Measurements from ENCODE around the gene RAD51AP1. TPM values are rescaled to one million over a fixed set of nuclear protein-coding genes. Genes with fewer than 3 reads are reported as not detected.

The RAD51AP1 gene
- total RNA-seq, 2 donors from 2014 or later: 58.3 to 77.8 TPM

DNA sequence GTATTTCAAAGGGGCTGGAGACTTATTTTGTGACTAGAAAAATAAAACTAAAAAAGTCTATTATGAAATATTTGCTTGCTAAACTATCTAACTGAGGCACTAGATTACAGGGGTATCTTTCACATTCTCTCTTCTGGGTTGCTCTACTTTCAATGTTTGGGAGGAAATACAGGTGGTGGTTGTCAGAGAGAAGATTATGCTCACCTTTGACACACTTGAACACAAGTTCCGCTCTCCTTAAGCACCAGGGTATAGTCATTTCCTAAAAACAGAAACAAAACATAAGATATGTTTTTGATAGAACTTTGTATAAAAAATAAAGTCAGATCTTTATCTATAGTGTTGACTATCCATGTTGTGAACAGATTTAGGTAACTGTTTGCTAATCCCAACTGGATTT, 47.7 kb upstream of the RAD51AP1 start:
- Mint-ChIP-seq H3K4me3 (no peak overlapping the region), H3K27me3 (ENCODE audit: insufficient read depth) (no peaks in the 10 kb centered on the region), H3K9me3 (no peaks in the 10 kb centered on the region), H3K27ac (no peak overlapping the region), H3K36me3 (ENCODE audit: low read depth) (peaks cover 16% of the 10 kb centered on the region), H3K4me1 (peaks cover 9% of the 10 kb centered on the region)
- peaks cover 32% of the 10 kb centered on the region for H3K36me3 ChIP-seq (ENCODE audit: control insufficient read depth, insufficient read depth, low read length)
- no peaks in the 10 kb centered on the region for H3K9me3 ChIP-seq (ENCODE audit: control insufficient read depth, low read length)
- H3K4me1 ChIP-seq (ENCODE audit: control insufficient read depth, insufficient read depth, low read length): no peaks in the 10 kb centered on the region
- WGBS, 2 experiments (ENCODE audit: insufficient coverage in 1 of 2, insufficient read length in 1 of 2): no CpG with 5 or more reads among the region's 1 CpG
- H3K9ac ChIP-seq (ENCODE audit: extremely low read depth, low read length, poor library complexity, severe bottlenecking): no peak overlapping the region
- no peak overlapping the region for H3K27ac ChIP-seq (ENCODE audit: low read depth, low read length)
- H3K4me3 ChIP-seq (ENCODE audit: low read length): no peak overlapping the region
- H3K27me3 ChIP-seq (ENCODE audit: control insufficient read depth, insufficient read depth, low read length, poor library complexity, severe bottlenecking): no peaks in the 10 kb centered on the region
- TF ChIP-seq, protein P1, sequence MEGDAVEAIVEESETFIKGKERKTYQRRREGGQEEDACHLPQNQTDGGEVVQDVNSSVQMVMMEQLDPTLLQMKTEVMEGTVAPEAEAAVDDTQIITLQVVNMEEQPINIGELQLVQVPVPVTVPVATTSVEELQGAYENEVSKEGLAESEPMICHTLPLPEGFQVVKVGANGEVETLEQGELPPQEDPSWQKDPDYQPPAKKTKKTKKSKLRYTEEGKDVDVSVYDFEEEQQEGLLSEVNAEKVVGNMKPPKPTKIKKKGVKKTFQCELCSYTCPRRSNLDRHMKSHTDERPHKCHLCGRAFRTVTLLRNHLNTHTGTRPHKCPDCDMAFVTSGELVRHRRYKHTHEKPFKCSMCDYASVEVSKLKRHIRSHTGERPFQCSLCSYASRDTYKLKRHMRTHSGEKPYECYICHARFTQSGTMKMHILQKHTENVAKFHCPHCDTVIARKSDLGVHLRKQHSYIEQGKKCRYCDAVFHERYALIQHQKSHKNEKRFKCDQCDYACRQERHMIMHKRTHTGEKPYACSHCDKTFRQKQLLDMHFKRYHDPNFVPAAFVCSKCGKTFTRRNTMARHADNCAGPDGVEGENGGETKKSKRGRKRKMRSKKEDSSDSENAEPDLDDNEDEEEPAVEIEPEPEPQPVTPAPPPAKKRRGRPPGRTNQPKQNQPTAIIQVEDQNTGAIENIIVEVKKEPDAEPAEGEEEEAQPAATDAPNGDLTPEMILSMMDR (conservative IDR thresholded peaks at IDR 0.05): no peak
- no peak for DNase-seq

DNA sequence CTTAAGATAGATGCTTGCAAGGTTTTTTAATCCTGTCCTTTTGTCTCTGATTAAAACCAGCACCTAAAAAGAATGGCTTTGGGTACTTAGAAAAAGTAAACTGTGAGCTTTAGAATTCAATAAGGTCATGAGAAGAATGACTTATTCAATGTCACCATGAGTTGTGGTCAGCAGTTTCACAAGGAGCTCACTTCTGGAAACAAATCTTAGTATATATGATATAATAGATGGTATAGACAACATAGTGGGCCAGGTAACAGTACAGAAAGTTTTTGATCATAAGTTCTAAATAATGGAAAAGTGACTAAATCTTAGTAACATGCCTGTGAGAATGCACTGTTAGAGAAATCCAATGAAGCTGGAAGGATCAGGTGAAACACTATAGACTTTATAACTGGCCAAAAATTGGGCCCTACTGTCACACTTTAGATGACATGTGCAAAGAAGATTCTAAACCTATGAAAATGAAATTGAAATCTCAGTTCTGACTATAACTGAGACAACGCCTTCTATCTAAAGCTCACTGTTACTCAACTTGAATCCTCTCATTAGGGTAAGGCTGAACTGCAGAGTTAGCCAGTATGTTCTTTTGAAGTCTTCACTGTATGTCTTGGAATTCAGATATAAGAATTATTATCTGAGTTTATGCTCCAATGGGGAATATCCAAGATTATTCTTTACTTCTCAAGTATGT, 42.4 kb upstream of the RAD51AP1 start:
- Histone ChIP-seq H3K9ac (ENCODE audit: extremely low read depth, low read length, poor library complexity, severe bottlenecking) (no peak overlapping the region), H3K4me3 (ENCODE audit: low read length) (no peak overlapping the region), H3K27ac (ENCODE audit: low read depth, low read length) (no peak overlapping the region), H3K27me3 (ENCODE audit: control insufficient read depth, insufficient read depth, low read length, poor library complexity, severe bottlenecking) (no peaks in the 10 kb centered on the region), H3K36me3 (ENCODE audit: control insufficient read depth, insufficient read depth, low read length) (peaks cover 47% of the 10 kb centered on the region), H3K9me3 (ENCODE audit: control insufficient read depth, low read length) (peaks cover 12% of the 10 kb centered on the region), H3K4me1 (ENCODE audit: control insufficient read depth, insufficient read depth, low read length) (no peaks in the 10 kb centered on the region)
- Mint-ChIP-seq H3K4me1 (no peaks in the 10 kb centered on the region), H3K27ac (no peak overlapping the region), H3K36me3 (ENCODE audit: low read depth) (peaks cover 54% of the 10 kb centered on the region), H3K27me3 (ENCODE audit: insufficient read depth) (no peaks in the 10 kb centered on the region), H3K4me3 (no peak overlapping the region), H3K9me3 (peaks cover 12% of the 10 kb centered on the region)
- WGBS, 2 experiments (ENCODE audit: insufficient coverage in 1 of 2, insufficient read length in 1 of 2): 96 to 100% methylated on average over 1 of the region's 1 CpG
- TF ChIP-seq, protein P1 (conservative IDR thresholded peaks at IDR 0.05): no peak
- DNase-seq: no peak

DNA sequence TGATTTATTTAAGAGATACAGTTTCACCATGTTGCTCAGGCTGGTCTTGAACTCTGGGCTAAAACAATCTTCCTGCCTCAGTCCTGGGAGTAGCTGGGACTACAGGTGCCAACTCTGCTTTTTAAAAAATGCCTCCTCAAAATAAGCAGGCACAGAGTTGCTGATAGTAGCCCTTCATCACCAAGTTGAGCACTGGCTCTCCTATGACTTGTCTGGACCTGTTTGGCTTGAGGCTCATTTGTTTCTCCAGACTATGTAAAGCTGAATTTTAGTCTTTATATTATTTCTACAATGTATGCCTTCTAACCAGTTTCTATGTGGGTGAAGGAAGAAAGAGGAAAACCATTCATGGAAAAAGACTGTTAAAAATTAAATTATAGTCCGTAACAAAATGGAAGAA, 39.5 kb upstream of the RAD51AP1 start:
- H3K9me3 ChIP-seq (ENCODE audit: control insufficient read depth, low read length): peaks cover 12% of the 10 kb centered on the region
- no peaks in the 10 kb centered on the region for H3K4me1 ChIP-seq (ENCODE audit: control insufficient read depth, insufficient read depth, low read length)
- no peak overlapping the region for H3K4me3 ChIP-seq (ENCODE audit: low read length)
- H3K27ac Mint-ChIP-seq: no peak overlapping the region
- H3K4me1 Mint-ChIP-seq: no peaks in the 10 kb centered on the region
- H3K27me3 Mint-ChIP-seq (ENCODE audit: insufficient read depth): no peaks in the 10 kb centered on the region
- DNase-seq: no peak
- peaks cover 58% of the 10 kb centered on the region for H3K36me3 ChIP-seq (ENCODE audit: control insufficient read depth, insufficient read depth, low read length)
- WGBS, 2 experiments (ENCODE audit: insufficient coverage in 1 of 2, insufficient read length in 1 of 2): 94 to 100% methylated on average over 1 of the region's 1 CpG
- no peak overlapping the region for H3K9ac ChIP-seq (ENCODE audit: extremely low read depth, low read length, poor library complexity, severe bottlenecking)
- H3K27ac ChIP-seq (ENCODE audit: low read depth, low read length): no peak overlapping the region
- H3K4me3 Mint-ChIP-seq: no peak overlapping the region
- H3K9me3 Mint-ChIP-seq: peaks cover 12% of the 10 kb centered on the region
- TF ChIP-seq, protein P1 (conservative IDR thresholded peaks at IDR 0.05): no peak
- H3K36me3 Mint-ChIP-seq (ENCODE audit: low read depth): peaks cover 65% of the 10 kb centered on the region
- H3K27me3 ChIP-seq (ENCODE audit: control insufficient read depth, insufficient read depth, low read length, poor library complexity, severe bottlenecking): no peaks in the 10 kb centered on the region
